K562 (cell line): ENCODE data around the gene CPSF7. TPM values are rescaled to one million over a fixed set of nuclear protein-coding genes. Genes with fewer than 3 reads are reported as not detected.
A peak's percentile ranks its signal among the peaks of the same experiment; 100 is the strongest.

ENCODE experiments used
- AFF4 ChIP-seq: sonication (generic); formaldehyde crosslinking; IDR thresholded peaks from 2 replicates; pipeline ENCODE4 v1.8.0; 2023; ENCODE audit warnings: mild to moderate bottlenecking, missing genetic modification reagents
- ELF1 ChIP-seq: fragments of 200-800 bp; sonication (Bioruptor generic); IDR thresholded peaks from 2 replicates; pipeline ENCODE4 v1.6.1; 2016; ENCODE audit warnings: missing genetic modification characterization, missing compliant biosample characterization
- HDAC2 ChIP-seq: fragments of 450-650 bp; IDR thresholded peaks from 2 replicates; pipeline ENCODE4 v1.6.1; 2016; ENCODE audit warnings: mild to moderate bottlenecking
- HNRNPK ChIP-seq: fragments of 200-400 bp; formaldehyde crosslinking; IDR thresholded peaks from one replicate; pipeline ENCODE4 v1.6.1; 2018; ENCODE audit warnings: mild to moderate bottlenecking, low read depth, low read length; ENCODE audit not compliant: poor library complexity, severe bottlenecking
- MEIS2 ChIP-seq: fragments of 450-650 bp; IDR thresholded peaks from 2 replicates; pipeline ENCODE4 v1.6.1; 2014; ENCODE audit warnings: mild to moderate bottlenecking; ENCODE audit not compliant: partially characterized antibody
- PML ChIP-seq: IDR thresholded peaks from 2 replicates; pipeline ENCODE4 v1.6.1; 2012; ENCODE audit warnings: low read length, inconsistent platforms
- TCF7 ChIP-seq: sonication (generic); IDR thresholded peaks from 2 replicates; pipeline ENCODE4 v1.6.1; 2016; ENCODE audit warnings: antibody characterized with exemption, borderline replicate concordance
- TEAD1 ChIP-seq, 2 experiments: fragments of 450-650 bp in 1 of 2; sonication (generic) in 1 of 2; formaldehyde crosslinking; IDR thresholded peaks; 2 replicates each; pipeline versions ENCODE4 v1.4.0 to v1.8.0; 2020 to 2022; ENCODE audit warnings: mild to moderate bottlenecking in 2 of 2, missing genetic modification reagents in 1 of 2
- THAP12 ChIP-seq: fragments of 250-450 bp; sonication (Bioruptor Pico); IDR thresholded peaks from 2 replicates; pipeline ENCODE4 v1.9.0; 2021; ENCODE audit warnings: mild to moderate bottlenecking, inconsistent platforms
- polyA plus RNA-seq, 8 experiments: library from polyadenylated mRNA; depleted of rRNA in 4 of 8; stranded (reverse) in 5 of 8; unstranded in 3 of 8; fragments of >200 nt; fragmentation: Nextera tagmentation in 2 of 8; fragmentation: Illumina TruSeq in 1 of 8; extraction: Ambion mirVana in 2 of 8; extraction: Trizol in 1 of 8; gene quantifications; 2 replicates each; pipeline versions ENCODE4 v1.2.1 to v1.2.3, GENCODE V29; 2011 to 2014; ENCODE audit warnings: inconsistent platforms in 1 of 8, missing spikeins in 1 of 8
- total RNA-seq, 7 experiments: library from RNA; depleted of rRNA in 6 of 7; stranded (reverse); fragments of >200 nt in 6 of 7; fragmentation: Illumina TruSeq in 2 of 7; extraction: Trizol in 2 of 7; gene quantifications; 2 replicates each; pipeline versions ENCODE4 v1.2.1 to v1.2.3, GENCODE V29; 2011 to 2021; ENCODE audit warnings: low replicate concordance in 1 of 7
- TF ChIP-seq, protein P1 (sequence below), 2 experiments: fragments of 450-650 bp in 1 of 2; IDR thresholded peaks; 2 replicates each; pipeline ENCODE4 v1.6.1; 2011 to 2017; ENCODE audit warnings: low read depth in 2 of 2, antibody characterized with exemption in 1 of 2, borderline replicate concordance in 1 of 2, low read length in 1 of 2, mild to moderate bottlenecking in 1 of 2, mixed read lengths in 1 of 2; ENCODE audit not compliant: control insufficient read depth in 1 of 2
- TF ChIP-seq, protein P2 (sequence below): fragments of 450-650 bp; IDR thresholded peaks from 2 replicates; pipeline ENCODE4 v1.6.1; 2017; ENCODE audit warnings: mild to moderate bottlenecking, moderate library complexity
- TF ChIP-seq, protein P3 (sequence below): fragments of 450-650 bp; IDR thresholded peaks from 2 replicates; pipeline ENCODE4 v1.6.1; 2016; ENCODE audit warnings: borderline replicate concordance

Gene CPSF7
- total and polyA plus RNA-seq, 9 of the 15 experiments (the other 6 are each of a cell fraction or from before 2014, with no cell fraction given), result 14.8 to 104 (median 44.1) TPM

DNA sequence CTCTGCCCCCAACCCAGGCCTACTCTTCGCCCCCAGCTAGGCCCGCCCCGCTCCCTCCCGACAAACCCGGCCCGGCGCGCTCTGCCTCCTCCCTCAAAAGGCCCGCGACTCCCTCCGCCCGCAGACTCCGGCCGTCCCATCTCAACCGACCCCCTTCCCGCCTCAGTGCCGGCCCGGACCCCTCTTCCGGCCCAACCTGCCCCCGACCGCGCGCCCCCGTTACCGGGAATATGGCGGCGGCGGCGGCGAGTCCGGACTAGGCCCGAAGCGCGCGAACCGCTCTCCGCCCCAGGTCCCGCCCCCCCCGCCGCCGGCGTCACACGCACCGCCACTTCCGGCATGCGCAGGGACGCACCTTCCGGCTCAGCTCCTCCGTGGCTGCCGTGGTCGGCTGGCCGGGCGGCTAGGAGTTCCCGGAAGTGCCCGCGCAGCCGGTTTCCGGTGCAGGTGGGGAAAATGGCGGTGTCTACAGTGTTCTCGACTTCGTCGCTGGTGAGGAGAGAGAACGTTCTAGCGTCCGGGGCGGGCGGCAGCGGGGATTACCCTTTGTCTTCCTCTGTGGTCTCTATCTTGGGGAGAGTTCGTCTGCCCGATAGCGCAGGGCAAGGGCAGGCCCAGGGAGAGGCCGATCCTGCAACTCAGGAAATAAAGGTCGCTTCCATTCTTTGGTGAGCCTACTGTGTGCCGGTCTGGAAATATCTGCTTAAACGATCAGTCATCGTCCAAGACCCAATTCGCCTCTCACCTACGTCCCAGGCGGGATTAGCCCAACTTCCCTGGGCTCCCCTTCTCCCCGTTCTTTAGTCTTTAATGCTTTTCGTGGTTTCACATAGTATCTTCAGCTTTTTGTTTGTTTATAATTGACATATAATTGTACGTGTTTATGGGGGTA lies at the start of gene CPSF7, which contains the start of gene SDHAF2 (continued):
- TF ChIP-seq, protein P1, sequence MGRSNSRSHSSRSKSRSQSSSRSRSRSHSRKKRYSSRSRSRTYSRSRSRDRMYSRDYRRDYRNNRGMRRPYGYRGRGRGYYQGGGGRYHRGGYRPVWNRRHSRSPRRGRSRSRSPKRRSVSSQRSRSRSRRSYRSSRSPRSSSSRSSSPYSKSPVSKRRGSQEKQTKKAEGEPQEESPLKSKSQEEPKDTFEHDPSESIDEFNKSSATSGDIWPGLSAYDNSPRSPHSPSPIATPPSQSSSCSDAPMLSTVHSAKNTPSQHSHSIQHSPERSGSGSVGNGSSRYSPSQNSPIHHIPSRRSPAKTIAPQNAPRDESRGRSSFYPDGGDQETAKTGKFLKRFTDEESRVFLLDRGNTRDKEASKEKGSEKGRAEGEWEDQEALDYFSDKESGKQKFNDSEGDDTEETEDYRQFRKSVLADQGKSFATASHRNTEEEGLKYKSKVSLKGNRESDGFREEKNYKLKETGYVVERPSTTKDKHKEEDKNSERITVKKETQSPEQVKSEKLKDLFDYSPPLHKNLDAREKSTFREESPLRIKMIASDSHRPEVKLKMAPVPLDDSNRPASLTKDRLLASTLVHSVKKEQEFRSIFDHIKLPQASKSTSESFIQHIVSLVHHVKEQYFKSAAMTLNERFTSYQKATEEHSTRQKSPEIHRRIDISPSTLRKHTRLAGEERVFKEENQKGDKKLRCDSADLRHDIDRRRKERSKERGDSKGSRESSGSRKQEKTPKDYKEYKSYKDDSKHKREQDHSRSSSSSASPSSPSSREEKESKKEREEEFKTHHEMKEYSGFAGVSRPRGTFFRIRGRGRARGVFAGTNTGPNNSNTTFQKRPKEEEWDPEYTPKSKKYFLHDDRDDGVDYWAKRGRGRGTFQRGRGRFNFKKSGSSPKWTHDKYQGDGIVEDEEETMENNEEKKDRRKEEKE (IDR thresholded peaks at IDR 0.05; ENCODE audit: borderline replicate concordance in 1 of 2, control insufficient read depth in 1 of 2, low read depth in 2 of 2, low read length in 1 of 2), result peak in 1 of 2 experiments; percentile 89; a peak in 1 of 4 replicates
- TF ChIP-seq HNRNPK (peak; percentile 70), TEAD1 (CRISPR knock-in tag; IDR thresholded peaks at IDR 0.05) (peak in 1 of 2 experiments; percentile 74; a peak in 3 of 4 replicates), PML (peak; percentile 79; the same call in 1 of the 2 replicates), ELF1 (tag) (peak; percentile 98), TCF7 (peak; percentile 33; the same call in 1 of the 2 replicates), MEIS2 (peak; percentile 24), AFF4 (CRISPR knock-in tag) (peak; percentile 91; the same call in 1 of the 2 replicates), HDAC2 (0 out of 2 replicates have a peak, but pooled peaks have one; percentile 22), THAP12 (CRISPR knock-in tag) (no peak)
- TF ChIP-seq, protein P2, sequence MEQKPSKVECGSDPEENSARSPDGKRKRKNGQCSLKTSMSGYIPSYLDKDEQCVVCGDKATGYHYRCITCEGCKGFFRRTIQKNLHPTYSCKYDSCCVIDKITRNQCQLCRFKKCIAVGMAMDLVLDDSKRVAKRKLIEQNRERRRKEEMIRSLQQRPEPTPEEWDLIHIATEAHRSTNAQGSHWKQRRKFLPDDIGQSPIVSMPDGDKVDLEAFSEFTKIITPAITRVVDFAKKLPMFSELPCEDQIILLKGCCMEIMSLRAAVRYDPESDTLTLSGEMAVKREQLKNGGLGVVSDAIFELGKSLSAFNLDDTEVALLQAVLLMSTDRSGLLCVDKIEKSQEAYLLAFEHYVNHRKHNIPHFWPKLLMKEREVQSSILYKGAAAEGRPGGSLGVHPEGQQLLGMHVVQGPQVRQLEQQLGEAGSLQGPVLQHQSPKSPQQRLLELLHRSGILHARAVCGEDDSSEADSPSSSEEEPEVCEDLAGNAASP, result no peak
- TF ChIP-seq, protein P3, sequence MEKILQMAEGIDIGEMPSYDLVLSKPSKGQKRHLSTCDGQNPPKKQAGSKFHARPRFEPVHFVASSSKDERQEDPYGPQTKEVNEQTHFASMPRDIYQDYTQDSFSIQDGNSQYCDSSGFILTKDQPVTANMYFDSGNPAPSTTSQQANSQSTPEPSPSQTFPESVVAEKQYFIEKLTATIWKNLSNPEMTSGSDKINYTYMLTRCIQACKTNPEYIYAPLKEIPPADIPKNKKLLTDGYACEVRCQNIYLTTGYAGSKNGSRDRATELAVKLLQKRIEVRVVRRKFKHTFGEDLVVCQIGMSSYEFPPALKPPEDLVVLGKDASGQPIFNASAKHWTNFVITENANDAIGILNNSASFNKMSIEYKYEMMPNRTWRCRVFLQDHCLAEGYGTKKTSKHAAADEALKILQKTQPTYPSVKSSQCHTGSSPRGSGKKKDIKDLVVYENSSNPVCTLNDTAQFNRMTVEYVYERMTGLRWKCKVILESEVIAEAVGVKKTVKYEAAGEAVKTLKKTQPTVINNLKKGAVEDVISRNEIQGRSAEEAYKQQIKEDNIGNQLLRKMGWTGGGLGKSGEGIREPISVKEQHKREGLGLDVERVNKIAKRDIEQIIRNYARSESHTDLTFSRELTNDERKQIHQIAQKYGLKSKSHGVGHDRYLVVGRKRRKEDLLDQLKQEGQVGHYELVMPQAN, result peak; percentile 41
